ENCODE results near the gene SLX4.

Gene SLX4

GRCh38 chr16:3606441-3606840, 5.0 kb downstream of the SLX4 start:
- in situ Hi-C loops (cut with HindIII; ENCODE audit: low sequenced_read_pairs) = loop anchor here (25.0 kb wide), 1 partner anchor 94 kb away; the partner anchor contains the start of gene CLUAP1

- in situ Hi-C loops (cut with HindIII; ENCODE audit: low sequenced_read_pairs) = loop anchor here (25.0 kb wide), 1 partner anchor 90 kb away; the partner anchor contains the start of gene CLUAP1
These were observed 9.1 kb downstream of the SLX4 start for GRCh38 chr16:3602320-3602653.

- in situ Hi-C loops (cut with HindIII; ENCODE audit: low sequenced_read_pairs) = loop anchor here (25.0 kb wide), 1 partner anchor 89 kb away; the partner anchor contains the start of gene CLUAP1
These were observed 9.6 kb downstream of the SLX4 start for GRCh38 chr16:3601614-3602319.

- in situ Hi-C loops (cut with HindIII; ENCODE audit: low sequenced_read_pairs) = loop anchor here (25.0 kb wide), 1 partner anchor 88 kb away; the partner anchor contains the start of gene CLUAP1
These were observed 11.5 kb downstream of the SLX4 start for GRCh38 chr16:3599922-3600321.

GRCh38 chr16:3599121-3599520, 12.3 kb downstream of the SLX4 start:
- in situ Hi-C loops (cut with HindIII; ENCODE audit: low sequenced_read_pairs) = no loop called here

- in situ Hi-C loops (cut with HindIII; ENCODE audit: low sequenced_read_pairs) = no loop called here
These were observed 13.2 kb downstream of the SLX4 start for GRCh38 chr16:3598236-3598635.

GRCh38 chr16:3597676-3598075, 13.7 kb downstream of the SLX4 start:
- in situ Hi-C loops (cut with HindIII; ENCODE audit: low sequenced_read_pairs) = no loop called here

GRCh38 chr16:3597226-3597625, 14.2 kb downstream of the SLX4 start:
- in situ Hi-C loops (cut with HindIII; ENCODE audit: low sequenced_read_pairs) = no loop called here

- in situ Hi-C loops (cut with HindIII; ENCODE audit: low sequenced_read_pairs) = no loop called here
These were observed 15.1 kb downstream of the SLX4 start for GRCh38 chr16:3596101-3596861.

- in situ Hi-C loops (cut with HindIII; ENCODE audit: low sequenced_read_pairs) = no loop called here
These were observed 15.8 kb downstream of the SLX4 start for GRCh38 chr16:3595521-3596021.

GRCh38 chr16:3595110-3595486, 16.3 kb downstream of the SLX4 start:
- in situ Hi-C loops (cut with HindIII; ENCODE audit: low sequenced_read_pairs) = no loop called here

- in situ Hi-C loops (cut with HindIII; ENCODE audit: low sequenced_read_pairs) = no loop called here
These were observed 16.9 kb downstream of the SLX4 start for GRCh38 chr16:3594316-3595109.

- in situ Hi-C loops (cut with HindIII; ENCODE audit: low sequenced_read_pairs) = no loop called here
These were observed 18.8 kb downstream of the SLX4 start for GRCh38 chr16:3592559-3592958.

- in situ Hi-C loops (cut with HindIII; ENCODE audit: low sequenced_read_pairs) = no loop called here
These were observed 19.4 kb downstream of the SLX4 start for GRCh38 chr16:3591991-3592390.

- in situ Hi-C loops (cut with HindIII; ENCODE audit: low sequenced_read_pairs) = no loop called here
These were observed 20.0 kb downstream of the SLX4 start for GRCh38 chr16:3591436-3591803.

GRCh38 chr16:3590736-3591435, 20.5 kb downstream of the SLX4 start:
- in situ Hi-C loops (cut with HindIII; ENCODE audit: low sequenced_read_pairs) = no loop called here

- in situ Hi-C loops (cut with HindIII; ENCODE audit: low sequenced_read_pairs) = no loop called here
These were observed 21.3 kb downstream of the SLX4 start for GRCh38 chr16:3589991-3590701.

- in situ Hi-C loops (cut with HindIII; ENCODE audit: low sequenced_read_pairs) = no loop called here
These were observed 21.9 kb downstream of the SLX4 start for GRCh38 chr16:3589441-3589921.

- in situ Hi-C loops (cut with HindIII; ENCODE audit: low sequenced_read_pairs) = no loop called here
These were observed 22.4 kb downstream of the SLX4 start for GRCh38 chr16:3589001-3589400.

GRCh38 chr16:3587547-3588110, 23.8 kb downstream of the SLX4 start:
- in situ Hi-C loops (cut with HindIII; ENCODE audit: low sequenced_read_pairs) = no loop called here
